SK-N-SH (cell line): ENCODE data around the gene MT1X. TPM values are rescaled to one million over a fixed set of nuclear protein-coding genes. Genes with fewer than 3 reads are reported as not detected.

Experiments used
- CTCF ChIA-PET: fragments of 300-600, 350-600 bp; formaldehyde crosslinking; extraction: SDS; loops from one replicate; lab custom pipeline; 2021; lab: Yijun Ruan, JAX
- POLR2A ChIA-PET: fragments of 350-600 bp; sonication (Branson Sonifier 250); formaldehyde crosslinking; extraction: SDS; loops from one replicate; lab custom pipeline; 2020; ENCODE audit warnings: antibody characterized with exemption, inconsistent platforms; lab: Yijun Ruan, JAX
- DNase-seq: peaks from one replicate; pipeline ENCODE4 v3.0.0; 2012
- H2AFZ ChIP-seq: fragments of 200-600 bp; sonication (generic); 2 replicates; pipeline ENCODE4 v1.8.1; 2016; ENCODE audit warnings: antibody characterized with exemption, mild to moderate bottlenecking, low read depth
- H3F3A ChIP-seq: fragments of 200-600 bp; sonication (generic); replicated peaks from 2 replicates; pipeline ENCODE3; 2016; ENCODE audit warnings: antibody characterized with exemption, mild to moderate bottlenecking; ENCODE audit not compliant: insufficient read depth
- H3K27ac ChIP-seq, 2 experiments: fragments of 200-500 bp in 1 of 2; fragments of 200-600 bp in 1 of 2; sonication (Bioruptor generic) in 1 of 2; sonication (generic), shearing (Covaris generic) in 1 of 2; 2 replicates each; pipeline versions ENCODE4 v1.5.1 to v1.6.1; 2014 to 2016; ENCODE audit warnings: low read depth in 2 of 2, inconsistent platforms in 1 of 2, low read length in 1 of 2, mild to moderate bottlenecking in 1 of 2, mixed read lengths in 1 of 2
- H3K27me3 ChIP-seq: fragments of 200-600 bp; sonication (generic), shearing (Covaris generic); 2 replicates; pipeline ENCODE4 v1.6.1; 2016; ENCODE audit warnings: mixed run types; ENCODE audit not compliant: insufficient read depth
- H3K36me3 ChIP-seq, 2 experiments: fragments of 200-500 bp in 1 of 2; fragments of 200-600 bp in 1 of 2; sonication (Bioruptor generic) in 1 of 2; sonication (generic) in 1 of 2; replicated peaks in 1 of 2; 2 replicates each; pipeline versions ENCODE3 to v1.5.1; 2014 to 2016; ENCODE audit warnings: low read length in 1 of 2, mild to moderate bottlenecking in 1 of 2; ENCODE audit not compliant: insufficient read depth in 2 of 2, control insufficient read depth in 1 of 2
- H3K4me1 ChIP-seq, 2 experiments: fragments of 200-500 bp in 1 of 2; fragments of 200-600 bp in 1 of 2; sonication (Bioruptor generic) in 1 of 2; sonication (generic), shearing (Covaris generic) in 1 of 2; 2 replicates each; pipeline versions ENCODE4 v1.5.1 to v1.6.1; 2014 to 2016; ENCODE audit warnings: low read depth in 1 of 2, low read length in 1 of 2, mixed run types in 1 of 2; ENCODE audit not compliant: insufficient read depth in 2 of 2, control insufficient read depth in 1 of 2
- H3K4me2 ChIP-seq: fragments of 200-600 bp; sonication (generic), shearing (Covaris generic); 2 replicates; pipeline ENCODE4 v1.6.1; 2017; ENCODE audit warnings: mixed run types
- H3K4me3 ChIP-seq, 2 experiments: fragments of 200-500 bp in 1 of 2; fragments of 200-600 bp in 1 of 2; sonication (Bioruptor generic) in 1 of 2; sonication (generic), shearing (Covaris generic) in 1 of 2; 2 replicates each; pipeline versions ENCODE4 v1.5.1 to v1.8.1; 2014 to 2016; ENCODE audit warnings: low read depth in 2 of 2, inconsistent platforms in 1 of 2, low read length in 1 of 2, mild to moderate bottlenecking in 1 of 2, mixed read lengths in 1 of 2, moderate library complexity in 1 of 2
- H3K79me2 ChIP-seq: fragments of 200-600 bp; sonication (generic); 2 replicates; pipeline ENCODE4 v1.8.1; 2017; ENCODE audit warnings: mild to moderate bottlenecking; ENCODE audit not compliant: insufficient read depth
- H3K9ac ChIP-seq: fragments of 200-600 bp; sonication (generic); 2 replicates; pipeline ENCODE4 v1.6.1; 2017; ENCODE audit warnings: mixed run types
- H3K9me2 ChIP-seq: fragments of 200-600 bp; sonication (generic); 2 replicates; pipeline ENCODE4 v1.6.1; 2017; ENCODE audit warnings: mixed run types
- H3K9me3 ChIP-seq: fragments of 200-600 bp; sonication (generic); 2 replicates; pipeline ENCODE4 v1.6.1; 2017; ENCODE audit warnings: mixed run types, mild to moderate bottlenecking, moderate library complexity
- H4K20me1 ChIP-seq: fragments of 200-600 bp; sonication (generic); 2 replicates; pipeline ENCODE4 v1.6.1; 2017; ENCODE audit warnings: mild to moderate bottlenecking, mixed run types; ENCODE audit not compliant: insufficient read depth
- CHD2 ChIP-seq: fragments of 150-350 bp; IDR thresholded peaks from 2 replicates; pipeline ENCODE4 v1.6.1; 2018; ENCODE audit warnings: low read length; ENCODE audit not compliant: partially characterized antibody
- EP300 ChIP-seq, 2 experiments: IDR thresholded peaks; 2 replicates each; pipeline versions ENCODE4 v1.4.0 to v1.6.1; 2012; ENCODE audit warnings: borderline replicate concordance in 1 of 2, low read depth in 1 of 2, low read length in 1 of 2
- FOXJ3 ChIP-seq: sonication (generic); formaldehyde crosslinking; IDR thresholded peaks from 2 replicates; pipeline ENCODE4 v1.5.1; 2020; ENCODE audit warnings: mild to moderate bottlenecking, missing genetic modification reagents
- MAX ChIP-seq: IDR thresholded peaks from 2 replicates; pipeline ENCODE4 v1.4.0; 2012; ENCODE audit warnings: low read depth
- MEF2A ChIP-seq: IDR thresholded peaks from 2 replicates; pipeline ENCODE4 v1.4.0; 2012; ENCODE audit warnings: low read depth, borderline replicate concordance
- MXI1 ChIP-seq: IDR thresholded peaks from 2 replicates; pipeline ENCODE4 v1.6.1; 2012; ENCODE audit warnings: mild to moderate bottlenecking, low read depth, low read length, improper control_type of control experiment
- PBX3 ChIP-seq: IDR thresholded peaks from 2 replicates; pipeline ENCODE4; 2012
- RAD21 ChIP-seq: IDR thresholded peaks from 2 replicates; pipeline ENCODE4 v1.6.1; 2012; ENCODE audit warnings: mild to moderate bottlenecking, low read length
- REST ChIP-seq: IDR thresholded peaks from 2 replicates; pipeline ENCODE4 v1.6.1; 2012; ENCODE audit warnings: mild to moderate bottlenecking, low read depth, low read length, moderate library complexity
- RFX5 ChIP-seq: IDR thresholded peaks from 2 replicates; pipeline ENCODE4 v1.6.1; 2012; ENCODE audit warnings: mild to moderate bottlenecking, improper control_type of control experiment, low read length
- SIN3A ChIP-seq: IDR thresholded peaks from 2 replicates; pipeline ENCODE4 v1.6.1; 2012; ENCODE audit warnings: low read depth, mild to moderate bottlenecking, low read length, moderate library complexity, borderline replicate concordance
- SMC3 ChIP-seq: IDR thresholded peaks from 2 replicates; pipeline ENCODE4 v1.6.1; 2012; ENCODE audit warnings: low read depth, low read length, improper control_type of control experiment
- TEAD4 ChIP-seq: IDR thresholded peaks from 2 replicates; pipeline ENCODE4 v1.4.0; 2012; ENCODE audit warnings: mild to moderate bottlenecking, borderline replicate concordance; ENCODE audit not compliant: insufficient read depth
- USF2 ChIP-seq: fragments of 150-350 bp; IDR thresholded peaks from 2 replicates; pipeline ENCODE4 v1.6.1; 2017; ENCODE audit warnings: antibody characterized with exemption, low read length, low read depth, borderline replicate concordance
- ZBTB33 ChIP-seq: IDR thresholded peaks from 2 replicates; pipeline ENCODE4 v1.4.0; 2012; ENCODE audit warnings: low read depth, borderline replicate concordance
- WGBS: methylation state at CpG from one replicate; pipeline ENCODE4 v1.1.6; 2017; ENCODE audit warnings: low lambda C conversion rate; 5-methylcytosine and 5-hydroxymethylcytosine counted together
- polyA plus RNA-seq, 3 experiments: library from polyadenylated mRNA; depleted of rRNA; stranded (reverse); fragments of >200 nt; gene quantifications; 2 replicates each; pipeline ENCODE4 v1.2.3, GENCODE V29; 2012

MT1X gene
- polyA plus RNA-seq, 1 of the 3 experiments (the other 2 are of a cell fraction): 213 TPM

- Histone ChIP-seq H3K9me3 (no peaks in the 10 kb centered on the region), H2AFZ (no peak overlapping the region), H3K4me3 (no peak overlapping the region), H3K4me2 (no peak overlapping the region), H3K9ac (no peak overlapping the region), H3K9me2 (no peaks in the 10 kb centered on the region), H4K20me1 (no peaks in the 10 kb centered on the region), H3F3A (no peaks in the 10 kb centered on the region), H3K36me3 (no peaks in the 10 kb centered on the region), H3K79me2 (no peaks in the 10 kb centered on the region), H3K27me3 (no peaks in the 10 kb centered on the region), H3K27ac (no peak overlapping the region), H3K4me1 (peaks cover 0 to 18% of the 10 kb centered on the region in 2 experiments; a peak in 2 of 4 replicates)
- ChIA-PET POLR2A (no interaction called here), CTCF (interaction anchor here (1.1 to 2.2 kb wide), 4 partner anchors 13 to 109 kb away, joined by 3 to 7 read pairs (median 4); no protein-coding TSS in a partner anchor)
- 56% methylated on average over 3 of the region's 3 CpGs for WGBS
- no peak for DNase-seq
- TF ChIP-seq SIN3A: no peak
- TF ChIP-seq FOXJ3 (CRISPR knock-in tag): no peak
- TF ChIP-seq RFX5: no peak
- no peak for TF ChIP-seq PBX3
- TF ChIP-seq REST: no peak
- no peak for TF ChIP-seq EP300 (IDR thresholded peaks at IDR 0.05; ENCODE audit: borderline replicate concordance in 1 of 2, low read depth in 1 of 2, low read length in 1 of 2)
- no peak for TF ChIP-seq MXI1
- TF ChIP-seq SMC3: no peak
- TF ChIP-seq USF2: no peak
- TF ChIP-seq MEF2A: no peak
- no peak for TF ChIP-seq MAX
- no peak for TF ChIP-seq TEAD4
- no peak for TF ChIP-seq RAD21
- no peak for TF ChIP-seq CHD2
- no peak for TF ChIP-seq ZBTB33
These were observed 28.0 kb downstream of the MT1X start for GRCh38 chr16:56710181-56710737.
